ENCODE data around the gene ALPK1.
"Not testable (repeated sequence)": the region's sequence is repeated elsewhere in the genome, so short reads cannot be mapped to it uniquely, and the experiment has no call there.

ALPK1 gene

GRCh38 chr4:112296949-112297880, at the start of gene ALPK1:
ALPK1 (plus strand) TSS chr4:112297369.
- peak; percentile 68 for DNase-seq

GRCh38 chr4:112251019-112251643, 46.0 kb upstream of the ALPK1 start:
- no peak for DNase-seq

GRCh38 chr4:112252234-112252633, 44.9 kb upstream of the ALPK1 start:
- DNase-seq, result no peak

GRCh38 chr4:112253382-112254000, 43.7 kb upstream of the ALPK1 start:
- no peak for DNase-seq

- DNase-seq, result no peak
These were observed 40.1 kb upstream of the ALPK1 start for GRCh38 chr4:112257098-112257497.

- no peak for DNase-seq
These were observed 30.3 kb upstream of the ALPK1 start for GRCh38 chr4:112266823-112267222.

GRCh38 chr4:112270051-112270450, 27.1 kb upstream of the ALPK1 start:
- no peak for DNase-seq

GRCh38 chr4:112270640-112271421, 26.3 kb upstream of the ALPK1 start:
- peak; percentile 41 for DNase-seq

GRCh38 chr4:112272292-112272691, 24.9 kb upstream of the ALPK1 start:
- no peak for DNase-seq

GRCh38 chr4:112274959-112275358, 22.2 kb upstream of the ALPK1 start:
- no peak for DNase-seq

- no peak for DNase-seq
These were observed 21.1 kb upstream of the ALPK1 start for GRCh38 chr4:112276113-112276512.

GRCh38 chr4:112277220-112277619, 19.9 kb upstream of the ALPK1 start:
- no peak for DNase-seq

- no peak for DNase-seq
These were observed 19.3 kb upstream of the ALPK1 start for GRCh38 chr4:112277705-112278448.

GRCh38 chr4:112279025-112279881, 17.9 kb upstream of the ALPK1 start:
- DNase-seq, result no peak

GRCh38 chr4:112279882-112280315, 17.3 kb upstream of the ALPK1 start:
- no peak for DNase-seq

- DNase-seq, result no peak
These were observed 16.6 kb upstream of the ALPK1 start for GRCh38 chr4:112280386-112281056.

- not testable (repeated sequence) for DNase-seq
These were observed 15.2 kb upstream of the ALPK1 start for GRCh38 chr4:112281895-112282398.

GRCh38 chr4:112282860-112283667, 14.1 kb upstream of the ALPK1 start:
- DNase-seq, result no peak

GRCh38 chr4:112284166-112284565, 13.0 kb upstream of the ALPK1 start:
- DNase-seq, result no peak

All from activated CD4-positive, alpha-beta T cell treated with anti-CD3 and anti-CD28 coated beads, Interleukin-10, Interleukin-2, amounts not matched to agents 100 ng/mL and 50 ng/mL, durations not matched to agents 16 hours and 8 hours (primary cell).